ENCODE data around the gene UQCC5.

UQCC5 gene

DNA sequence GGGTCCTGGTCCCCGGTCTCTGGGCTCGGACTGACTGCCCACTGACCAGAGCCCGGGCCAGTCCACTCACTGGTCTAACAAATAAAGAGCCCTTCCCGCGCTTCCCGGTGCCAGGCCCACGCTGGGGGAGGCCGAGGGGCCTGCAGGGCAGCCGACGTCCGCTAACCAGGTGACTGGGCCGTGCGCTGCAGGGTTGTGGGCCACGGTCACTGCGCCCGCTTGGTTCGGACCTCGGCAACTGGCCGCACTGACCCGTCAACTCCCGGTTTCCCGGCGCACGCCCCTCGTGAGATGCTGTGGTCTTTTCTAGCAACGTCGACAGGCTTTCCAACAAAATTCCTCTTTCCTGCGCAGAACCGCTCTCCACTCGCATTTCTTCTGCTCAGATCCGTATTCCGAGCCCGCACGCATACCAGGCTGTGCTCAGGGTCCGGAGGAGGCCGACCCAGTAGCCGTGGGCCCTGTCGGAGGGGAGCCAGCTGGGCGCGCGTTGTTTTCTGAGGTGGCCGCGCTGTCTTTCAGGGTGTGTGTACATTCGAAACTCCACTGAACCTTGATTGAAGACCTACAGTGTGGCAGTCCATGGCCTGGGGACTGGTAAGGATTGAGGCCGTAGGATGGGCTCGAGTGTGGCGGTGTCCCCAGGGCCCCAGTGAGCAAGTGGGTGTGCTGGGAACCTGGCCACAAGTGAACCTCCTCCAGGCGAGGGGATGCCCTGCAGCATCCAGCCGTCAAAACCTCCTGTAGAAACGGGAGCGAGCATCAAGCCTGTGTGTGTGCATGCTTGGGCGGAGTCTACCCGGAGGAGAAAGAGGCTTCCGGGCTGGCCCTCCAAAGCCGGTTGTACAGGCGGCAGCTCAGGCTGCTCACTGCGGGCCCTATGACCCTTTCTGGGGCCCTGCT lies 1.9 kb upstream of the UQCC5 start:
- no peak for DNase-seq (ENCODE audit: low read depth)

DNA sequence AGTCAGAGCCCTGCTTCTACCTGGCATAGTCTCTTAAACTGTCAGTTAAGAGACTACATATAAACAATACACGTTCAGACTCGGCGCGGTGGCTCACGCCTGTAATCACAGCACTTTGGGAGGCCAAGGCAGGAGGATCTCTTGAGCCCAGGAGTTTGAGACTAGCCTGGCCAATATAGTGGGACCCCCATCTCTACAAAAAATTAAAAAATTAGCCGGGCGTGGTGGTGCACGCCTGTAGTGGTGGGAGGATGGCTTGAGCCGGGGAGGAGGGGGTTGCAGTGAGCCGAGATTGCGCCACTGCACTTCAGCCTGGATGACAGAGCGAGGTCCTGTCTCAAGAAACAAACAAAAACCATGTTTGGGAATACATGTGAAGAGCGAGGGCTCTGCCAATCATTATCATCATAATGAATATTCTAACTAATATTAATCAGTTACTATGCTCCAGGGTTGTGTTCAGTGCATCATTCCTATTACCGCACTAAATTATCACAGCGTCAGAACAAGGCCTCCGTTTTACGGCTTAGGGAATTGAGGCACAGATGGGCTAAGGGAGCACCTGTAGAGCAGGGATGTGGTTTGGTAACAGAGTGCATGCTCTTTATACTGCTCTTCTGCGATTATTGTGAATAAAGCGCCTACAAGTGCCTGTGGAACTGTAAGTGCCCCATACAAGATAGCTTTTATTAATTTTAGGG lies 844 bp upstream of the UQCC5 start:
- DNase-seq (ENCODE audit: low read depth) = no peak

DNA sequence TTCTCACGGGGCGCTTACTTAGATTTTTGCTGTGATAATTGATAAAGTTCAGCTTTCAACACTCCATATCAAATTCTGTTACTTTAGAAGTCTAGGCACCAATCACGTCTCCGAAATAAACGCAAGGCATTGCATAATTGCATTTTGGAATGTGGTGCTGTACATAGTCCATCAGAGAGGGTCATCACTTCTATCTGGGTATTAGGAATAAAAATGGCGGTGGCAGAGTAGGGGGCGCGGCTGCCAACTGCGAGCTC lies 365 bp upstream of the UQCC5 start:
- DNase-seq (ENCODE audit: low read depth) = no peak

DNA sequence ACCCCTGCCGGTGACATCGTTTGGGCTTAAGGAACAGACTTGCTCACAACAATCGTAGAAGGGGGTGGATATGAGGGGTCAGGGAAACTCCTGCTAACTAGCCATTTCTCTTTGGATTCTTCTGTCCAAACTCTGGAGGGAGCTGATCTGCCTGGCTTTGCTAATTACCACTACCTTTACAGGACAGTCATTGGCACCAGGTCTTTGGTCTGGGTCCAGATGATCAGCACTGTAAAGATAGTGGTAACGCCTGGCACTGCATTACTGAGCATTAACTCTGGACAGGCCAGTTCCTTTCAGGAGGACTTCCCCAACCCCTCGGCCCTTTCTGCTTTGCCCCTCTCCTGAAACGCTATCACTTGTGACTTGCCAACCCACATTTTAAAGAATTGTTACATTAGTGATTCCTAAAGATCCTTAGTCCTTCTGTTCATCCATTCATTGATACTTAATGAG lies 788 bp downstream of the UQCC5 start:
- DNase-seq (ENCODE audit: low read depth) = no peak

DNA sequence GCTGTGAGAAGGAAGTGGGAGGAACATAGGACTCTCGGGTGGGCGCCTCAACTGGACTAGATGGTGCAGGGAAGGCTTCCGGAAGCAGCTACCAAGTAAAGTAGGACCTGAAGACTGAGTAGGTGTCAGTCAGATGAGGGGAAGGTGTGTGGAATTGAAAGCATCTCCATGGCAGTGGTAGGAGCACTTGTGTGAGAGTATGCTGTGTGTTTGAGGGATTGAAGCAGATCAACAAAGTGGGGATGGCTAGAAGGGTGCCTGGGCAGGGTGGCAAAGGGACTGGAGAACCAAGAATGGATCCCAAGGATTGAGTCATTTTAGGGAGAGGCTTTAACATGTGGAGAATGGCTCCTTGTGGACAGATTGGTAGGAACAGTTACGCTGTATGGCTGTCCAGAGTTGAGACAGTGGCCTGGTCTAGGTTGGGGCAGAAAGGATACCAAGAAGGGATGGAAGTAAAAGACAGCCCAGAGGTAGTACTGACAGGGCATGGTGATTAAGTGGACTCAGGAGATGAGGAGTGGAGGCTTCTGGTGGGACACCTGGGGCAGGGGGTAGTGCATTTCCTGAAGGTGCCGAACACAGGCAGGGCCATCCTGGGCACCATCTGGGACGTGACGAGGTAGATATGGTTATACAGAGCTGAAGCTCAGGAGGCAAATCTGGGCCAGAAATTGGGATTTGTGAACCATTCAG lies 1.5 kb downstream of the UQCC5 start:
- no peak for DNase-seq (ENCODE audit: low read depth)

DNA sequence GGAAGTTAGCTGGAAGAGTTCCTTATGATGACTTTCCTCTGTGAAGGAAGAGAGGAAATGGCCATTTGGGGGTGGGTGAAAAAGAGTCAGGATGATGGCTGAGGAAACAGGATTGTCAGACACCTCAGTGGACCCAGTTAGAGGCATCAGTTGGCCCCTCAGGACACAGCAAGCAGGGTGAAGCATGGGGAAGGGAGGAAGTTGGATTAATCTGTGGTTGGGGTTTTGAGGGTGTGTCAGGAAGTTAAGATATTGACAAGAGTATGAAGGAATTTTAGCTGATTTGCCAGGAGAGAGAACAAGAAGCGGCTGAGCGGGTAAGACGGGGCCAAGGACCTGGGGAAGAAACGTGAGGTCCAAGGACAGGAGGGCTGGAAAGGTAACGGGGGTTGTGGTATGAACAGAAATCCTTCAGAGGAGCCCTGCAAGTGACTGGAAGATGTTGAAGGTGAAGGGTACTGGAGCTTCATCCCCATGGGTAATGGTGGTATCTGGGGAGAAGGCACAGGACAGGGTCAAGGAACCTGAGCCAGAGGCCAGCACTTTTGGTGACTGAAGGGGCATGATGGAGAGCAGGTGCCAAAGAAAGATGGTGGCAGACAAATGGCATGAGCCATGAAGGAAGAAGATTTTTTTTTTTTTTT lies 2.7 kb downstream of the UQCC5 start:
- no peak for DNase-seq (ENCODE audit: low read depth)

DNA sequence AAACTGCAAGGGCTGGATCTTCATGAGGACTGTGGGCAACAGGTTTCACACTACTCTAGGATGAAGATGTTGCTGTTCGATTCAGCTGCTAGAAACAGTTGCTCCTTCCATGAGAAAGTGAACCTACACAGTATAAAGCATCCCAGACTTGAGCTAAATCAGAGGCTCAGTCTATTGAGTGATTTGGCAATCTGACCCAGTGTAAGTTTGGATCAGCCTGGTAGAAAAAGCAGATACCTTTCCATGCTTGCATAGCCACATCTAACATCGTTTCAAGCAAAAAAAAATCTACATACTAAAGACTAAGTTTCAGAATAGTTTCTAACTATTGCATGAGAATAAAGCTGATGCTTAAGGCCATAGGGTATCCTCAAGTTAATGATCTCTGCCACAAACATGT lies 4.6 kb downstream of the UQCC5 start:
- no peak for DNase-seq (ENCODE audit: low read depth)

DNA sequence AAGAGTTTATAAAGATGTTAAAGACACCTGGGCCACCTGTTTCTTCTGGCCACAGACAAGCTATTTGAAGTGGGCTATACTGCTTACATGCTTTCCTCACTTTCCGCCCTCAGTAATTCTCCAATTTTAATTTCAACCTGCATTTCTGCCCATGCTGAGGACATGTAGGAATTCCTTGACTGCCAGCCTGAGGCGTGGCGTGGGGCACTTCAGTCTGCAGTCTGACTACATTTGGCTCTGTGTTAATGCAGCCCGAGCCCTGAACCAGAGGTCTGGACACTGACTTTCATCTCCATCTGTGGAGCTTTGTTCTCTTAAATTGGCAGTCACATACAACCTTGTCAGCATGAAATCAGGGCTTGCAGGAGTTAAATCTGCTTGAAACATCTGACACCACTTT lies 8.5 kb downstream of the UQCC5 start:
- no peak for DNase-seq (ENCODE audit: low read depth)

DNA sequence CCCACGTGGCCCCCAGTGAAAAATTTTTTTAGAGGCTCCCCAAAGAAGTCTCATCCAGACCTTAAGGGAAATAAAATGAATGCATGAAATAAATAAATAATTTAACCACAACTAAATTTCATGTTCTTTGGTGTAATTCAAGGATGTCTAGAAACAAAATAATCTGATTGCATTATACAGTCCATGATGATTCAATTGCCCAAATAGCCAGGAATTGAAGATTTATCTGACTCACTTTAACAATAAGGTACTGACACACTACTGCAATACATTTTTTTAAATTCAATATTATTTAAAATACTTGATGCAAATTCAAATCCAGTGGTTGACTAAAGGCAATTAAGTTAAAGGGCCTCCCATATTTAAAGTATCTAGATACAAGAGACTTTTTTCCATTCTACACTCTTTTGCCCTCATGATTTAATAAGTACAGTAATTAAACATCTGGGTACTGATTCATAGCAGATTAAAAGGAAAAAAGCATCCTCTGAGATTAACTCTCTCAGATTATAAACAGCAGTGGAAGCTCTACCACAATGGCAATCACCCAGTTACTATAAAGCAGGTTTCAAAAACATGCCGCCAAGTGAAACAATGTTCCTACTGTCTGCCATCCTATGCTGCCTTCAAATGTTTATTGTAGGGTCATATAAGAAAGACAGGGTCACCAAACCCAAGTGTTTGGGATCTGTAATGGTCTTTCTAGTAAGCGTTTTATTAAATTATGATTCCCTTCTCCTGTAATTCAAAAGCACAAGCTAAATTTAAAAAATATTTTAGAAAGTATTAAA lies 9.9 kb downstream of the UQCC5 start:
- no peak for DNase-seq (ENCODE audit: low read depth)

DNA sequence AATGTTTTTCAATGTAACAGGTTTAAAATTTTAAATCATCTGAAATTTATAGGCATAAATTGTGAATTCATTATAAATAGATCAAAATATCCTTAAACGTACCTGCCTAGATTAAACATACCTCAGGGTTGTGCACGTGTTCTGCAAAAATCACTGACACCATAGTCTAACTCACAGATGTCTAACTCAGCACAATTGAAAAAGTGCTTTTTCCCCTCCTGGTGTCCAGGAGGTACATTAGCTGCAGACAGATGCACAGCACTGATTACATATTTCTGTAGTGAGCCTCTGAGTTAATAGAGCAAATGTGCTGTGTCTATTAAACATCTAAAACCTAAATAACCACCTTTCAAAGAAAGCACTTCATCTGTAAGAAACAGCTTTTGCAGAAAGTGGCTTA lies 10.7 kb downstream of the UQCC5 start:
- DNase-seq (ENCODE audit: low read depth) = no peak

DNA sequence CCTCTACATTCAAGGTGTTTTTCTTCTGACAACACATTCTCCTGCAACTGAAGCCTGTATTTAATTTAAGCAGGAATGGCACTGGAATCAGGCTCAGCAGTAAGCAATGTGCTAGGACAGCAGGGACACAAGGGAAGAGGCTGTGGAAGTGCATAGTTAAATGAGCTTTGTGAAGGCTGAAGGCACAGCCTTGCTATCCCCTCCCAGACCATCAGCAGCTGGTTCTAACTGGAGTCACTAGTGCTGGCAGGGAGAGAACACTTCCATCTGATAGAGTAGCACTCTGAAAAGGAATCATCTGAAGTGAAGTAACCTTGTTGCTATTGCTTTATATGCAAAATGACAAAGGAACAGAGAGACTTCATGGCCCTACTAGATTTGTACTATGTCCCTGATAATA lies 14.7 kb downstream of the UQCC5 start:
- DNase-seq (ENCODE audit: low read depth) = no peak

DNA sequence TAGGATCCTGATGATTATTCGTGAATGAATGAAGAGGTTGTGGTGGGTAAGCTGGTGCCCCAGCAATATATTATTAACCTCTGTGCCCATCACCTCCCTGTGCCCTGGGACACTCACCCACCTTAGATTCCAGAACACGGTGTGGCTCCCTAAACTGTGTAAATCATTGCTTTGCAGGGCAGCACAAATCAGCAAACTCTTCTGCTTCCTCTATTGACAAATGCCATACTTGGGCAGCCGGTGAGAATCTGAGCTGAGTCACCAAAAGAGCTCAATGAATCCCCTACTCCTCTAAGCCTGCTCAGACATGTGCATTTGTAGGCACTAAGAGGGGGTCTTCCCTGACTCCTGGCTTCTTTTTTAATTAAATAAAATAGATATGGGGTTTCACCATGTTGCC lies 15.7 kb downstream of the UQCC5 start:
- no peak for DNase-seq (ENCODE audit: low read depth)

DNA sequence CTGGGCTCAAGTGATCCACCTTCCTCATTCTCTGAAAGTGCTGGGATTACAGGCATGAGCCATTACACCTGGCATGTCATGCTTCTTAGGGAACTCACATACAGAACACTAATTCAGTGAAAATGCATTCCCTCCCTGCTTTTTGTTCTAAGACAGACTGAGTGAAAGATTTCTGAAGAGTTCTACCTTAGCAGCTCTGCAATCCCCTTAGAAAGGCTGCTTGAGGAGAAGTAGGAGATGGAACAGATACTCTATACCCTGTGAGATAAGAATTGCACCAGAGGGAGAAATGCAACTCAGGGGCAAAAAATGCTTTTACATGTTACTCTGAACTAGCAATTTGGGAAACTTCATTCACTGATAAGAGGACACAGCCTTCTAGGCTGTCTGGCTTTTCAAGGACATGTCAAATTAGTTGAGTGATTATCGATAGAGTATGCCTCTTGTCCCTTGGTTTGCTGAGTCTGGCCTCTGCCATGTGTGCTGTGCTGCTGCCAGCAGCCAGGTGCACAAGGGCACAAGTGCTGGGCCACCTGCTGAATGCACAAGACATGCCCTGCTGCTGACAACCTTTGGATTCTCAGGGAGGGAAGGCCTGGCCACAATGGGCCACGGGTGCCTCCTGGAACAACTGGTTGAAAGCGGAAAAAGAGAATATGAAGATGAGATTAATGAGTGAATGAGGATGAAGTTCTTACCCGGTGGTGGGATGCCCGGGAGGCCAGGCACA lies 17.8 kb downstream of the UQCC5 start:
- DNase-seq (ENCODE audit: low read depth) = no peak

DNA sequence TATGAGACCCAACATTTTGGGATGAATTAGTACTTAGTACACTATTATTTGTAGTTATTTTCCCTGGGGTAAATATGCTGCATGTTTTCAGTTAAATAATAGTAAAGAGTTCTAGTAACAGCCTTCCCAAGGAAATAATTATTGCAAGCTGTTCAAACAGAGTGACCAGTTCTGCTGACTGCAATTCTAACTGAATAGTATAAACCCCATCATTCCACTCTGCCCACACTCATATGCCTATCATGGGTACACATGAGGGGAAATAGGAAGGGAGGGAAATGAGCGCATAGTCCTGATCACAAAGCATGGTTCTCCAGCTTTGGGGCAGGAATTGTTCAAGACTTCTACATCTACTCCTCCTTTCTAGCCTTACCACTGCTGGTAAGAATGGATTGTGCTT lies 18.7 kb downstream of the UQCC5 start:
- no peak for DNase-seq (ENCODE audit: low read depth)

DNA sequence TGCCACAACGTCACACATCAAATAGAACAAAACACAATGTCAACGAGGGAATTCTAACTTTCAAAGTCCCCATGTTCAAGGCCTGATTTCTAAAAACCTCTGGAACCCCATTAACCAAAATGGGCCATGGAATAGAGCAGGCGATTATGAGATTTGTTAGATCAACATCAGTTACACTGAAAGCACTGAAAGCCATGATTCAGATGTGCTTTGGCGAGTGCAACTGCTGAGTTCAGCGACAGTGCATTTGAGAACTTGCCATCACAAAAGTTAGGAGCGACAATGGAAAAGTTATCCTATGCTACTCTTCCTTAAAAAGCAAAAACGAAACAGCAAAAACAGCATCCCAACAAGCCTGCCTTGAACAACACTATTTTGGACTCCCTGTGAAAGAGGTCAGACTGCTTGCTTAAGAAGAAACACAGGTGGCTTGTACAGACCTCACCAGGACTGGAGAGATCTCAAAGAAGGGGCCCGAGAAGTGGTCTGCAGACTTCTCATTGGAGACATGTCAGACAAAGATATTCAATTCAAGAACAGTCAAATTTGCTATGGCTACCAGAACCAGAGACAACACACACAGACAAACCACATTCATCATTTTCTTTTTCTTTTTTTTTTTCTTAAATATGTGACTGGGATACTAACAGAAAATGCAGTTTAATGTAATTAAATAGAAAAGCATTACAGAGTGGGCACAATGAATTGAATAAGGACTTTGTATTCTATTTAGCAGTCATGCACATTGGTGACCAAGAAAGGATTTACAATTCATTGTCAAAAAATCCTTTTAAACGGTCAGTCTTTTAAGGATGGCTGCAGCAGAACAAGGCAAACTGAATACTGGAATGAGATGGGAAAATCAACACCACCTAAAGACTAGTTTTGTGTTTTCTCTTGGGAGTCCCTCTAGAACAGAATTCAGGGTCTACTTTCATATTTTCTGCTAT lies 20.9 kb downstream of the UQCC5 start:
- DNase-seq (ENCODE audit: low read depth) = no peak

DNA sequence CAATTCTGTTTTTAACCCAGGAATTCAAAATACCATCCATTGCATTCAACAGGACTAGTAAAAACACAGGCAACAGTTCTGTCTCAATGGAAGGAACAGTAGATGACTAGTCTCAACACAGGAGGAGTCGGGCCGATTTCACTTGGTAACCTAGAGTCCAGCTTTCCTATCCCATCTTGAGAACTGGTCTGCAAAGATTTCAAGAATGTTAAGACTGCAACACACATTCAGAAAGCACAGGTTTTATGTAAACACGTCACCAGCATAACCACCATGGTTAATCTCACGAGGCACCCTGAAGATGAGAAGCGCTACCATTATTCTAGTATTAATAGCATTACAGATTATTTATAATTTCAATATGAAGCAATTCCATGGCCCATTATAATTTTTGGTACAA lies 22.0 kb downstream of the UQCC5 start:
- DNase-seq (ENCODE audit: low read depth) = no peak

DNA sequence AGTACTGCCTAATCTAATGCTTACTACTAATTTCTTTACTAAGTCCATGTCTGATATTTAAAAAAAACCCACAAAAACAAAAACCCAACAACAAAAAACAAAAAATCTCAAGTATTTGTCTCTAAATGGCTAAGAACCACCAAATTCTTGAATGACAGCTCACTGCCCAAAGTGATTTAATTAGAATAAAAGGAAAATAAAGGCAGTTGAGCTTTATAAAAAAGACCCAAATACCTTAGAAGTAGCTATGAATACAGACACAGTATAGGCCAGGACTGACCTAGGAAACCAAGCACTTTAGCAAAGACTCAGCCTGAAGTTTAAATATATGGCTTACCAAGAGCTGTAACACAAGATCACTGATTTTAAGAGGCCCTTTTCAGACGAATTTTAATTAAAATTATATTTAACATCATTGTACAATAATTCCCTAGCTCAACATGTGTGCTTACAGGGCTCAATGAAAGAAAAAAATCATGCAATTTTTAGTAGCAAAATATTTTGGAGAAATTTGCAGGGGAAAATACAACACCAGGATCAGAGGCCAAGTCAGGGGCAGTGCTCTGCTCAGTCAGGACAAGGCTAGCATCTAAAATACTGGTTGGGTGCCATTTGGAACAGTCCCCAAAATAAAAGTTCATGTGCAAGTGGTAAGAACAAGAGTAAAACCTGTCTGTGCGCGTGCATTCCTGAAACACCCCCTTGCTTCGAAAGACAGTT lies 24.8 kb downstream of the UQCC5 start:
- DNase-seq (ENCODE audit: low read depth) = no peak

DNA sequence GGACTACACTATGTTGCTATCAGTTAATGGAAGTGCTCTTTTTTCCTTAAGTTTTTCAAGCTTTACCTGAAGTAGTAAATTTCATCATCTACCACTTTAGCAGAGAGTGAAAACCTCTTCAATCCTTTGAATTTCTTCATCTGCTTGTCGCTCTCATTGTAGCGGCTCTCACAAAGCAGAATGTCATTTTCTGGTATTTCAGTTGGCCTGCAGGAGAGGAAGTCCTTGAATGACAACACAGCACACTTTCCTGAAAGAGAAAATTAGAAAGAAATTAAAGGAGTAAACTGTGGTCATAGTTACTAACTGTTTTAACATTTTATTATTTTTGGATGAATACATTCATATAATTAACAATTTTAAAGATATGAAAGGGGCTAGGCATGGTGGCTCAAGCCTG lies 27.6 kb downstream of the UQCC5 start:
- no peak for DNase-seq (ENCODE audit: low read depth)

DNA sequence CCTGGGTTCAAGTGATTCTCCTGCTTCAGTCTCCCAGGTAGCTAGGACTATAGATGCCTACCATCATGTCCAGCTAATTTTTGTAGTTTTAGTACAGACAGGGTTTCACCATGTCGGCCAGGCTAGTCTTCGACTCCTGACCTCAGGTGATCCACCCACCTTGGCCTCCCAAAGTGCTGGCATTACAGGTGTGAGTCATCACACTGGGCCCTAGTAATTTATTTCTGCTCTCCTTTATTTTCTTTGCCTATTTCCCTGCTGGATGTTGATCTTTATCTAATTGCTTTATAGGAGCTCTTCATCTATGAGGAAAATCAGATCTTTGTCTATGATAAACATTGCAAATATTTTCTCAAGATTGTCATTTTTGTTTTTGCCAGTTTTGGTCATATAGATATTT lies 31.7 kb downstream of the UQCC5 start:
- DNase-seq (ENCODE audit: low read depth) = no peak
